SK-N-SH (cell line): ENCODE measurements around the gene SLC8A1. TPM values are rescaled to one million over a fixed set of nuclear protein-coding genes. Genes with fewer than 3 reads are reported as not detected.

ENCODE experiments used
- CTCF ChIA-PET: fragments of 300-600, 350-600 bp; formaldehyde crosslinking; extraction: SDS; loops from one replicate; lab custom pipeline; 2021; lab: Yijun Ruan, JAX
- POLR2A ChIA-PET: fragments of 350-600 bp; sonication (Branson Sonifier 250); formaldehyde crosslinking; extraction: SDS; loops from one replicate; lab custom pipeline; 2020; ENCODE audit warnings: antibody characterized with exemption, inconsistent platforms; lab: Yijun Ruan, JAX
- DNase-seq: peaks from one replicate; pipeline ENCODE4 v3.0.0; 2012
- H2AFZ ChIP-seq: fragments of 200-600 bp; sonication (generic); 2 replicates; pipeline ENCODE4 v1.8.1; 2016; ENCODE audit warnings: antibody characterized with exemption, mild to moderate bottlenecking, low read depth
- H3F3A ChIP-seq: fragments of 200-600 bp; sonication (generic); replicated peaks from 2 replicates; pipeline ENCODE3; 2016; ENCODE audit warnings: antibody characterized with exemption, mild to moderate bottlenecking; ENCODE audit not compliant: insufficient read depth
- H3K27ac ChIP-seq, 2 experiments: fragments of 200-500 bp in 1 of 2; fragments of 200-600 bp in 1 of 2; sonication (Bioruptor generic) in 1 of 2; sonication (generic), shearing (Covaris generic) in 1 of 2; 2 replicates each; pipeline versions ENCODE4 v1.5.1 to v1.6.1; 2014 to 2016; ENCODE audit warnings: low read depth in 2 of 2, inconsistent platforms in 1 of 2, low read length in 1 of 2, mild to moderate bottlenecking in 1 of 2, mixed read lengths in 1 of 2
- H3K27me3 ChIP-seq: fragments of 200-600 bp; sonication (generic), shearing (Covaris generic); 2 replicates; pipeline ENCODE4 v1.6.1; 2016; ENCODE audit warnings: mixed run types; ENCODE audit not compliant: insufficient read depth
- H3K36me3 ChIP-seq, 2 experiments: fragments of 200-500 bp in 1 of 2; fragments of 200-600 bp in 1 of 2; sonication (Bioruptor generic) in 1 of 2; sonication (generic) in 1 of 2; replicated peaks in 1 of 2; 2 replicates each; pipeline versions ENCODE3 to v1.5.1; 2014 to 2016; ENCODE audit warnings: low read length in 1 of 2, mild to moderate bottlenecking in 1 of 2; ENCODE audit not compliant: insufficient read depth in 2 of 2, control insufficient read depth in 1 of 2
- H3K4me1 ChIP-seq, 2 experiments: fragments of 200-500 bp in 1 of 2; fragments of 200-600 bp in 1 of 2; sonication (Bioruptor generic) in 1 of 2; sonication (generic), shearing (Covaris generic) in 1 of 2; 2 replicates each; pipeline versions ENCODE4 v1.5.1 to v1.6.1; 2014 to 2016; ENCODE audit warnings: low read depth in 1 of 2, low read length in 1 of 2, mixed run types in 1 of 2; ENCODE audit not compliant: insufficient read depth in 2 of 2, control insufficient read depth in 1 of 2
- H3K4me2 ChIP-seq: fragments of 200-600 bp; sonication (generic), shearing (Covaris generic); 2 replicates; pipeline ENCODE4 v1.6.1; 2017; ENCODE audit warnings: mixed run types
- H3K4me3 ChIP-seq, 2 experiments: fragments of 200-500 bp in 1 of 2; fragments of 200-600 bp in 1 of 2; sonication (Bioruptor generic) in 1 of 2; sonication (generic), shearing (Covaris generic) in 1 of 2; 2 replicates each; pipeline versions ENCODE4 v1.5.1 to v1.8.1; 2014 to 2016; ENCODE audit warnings: low read depth in 2 of 2, inconsistent platforms in 1 of 2, low read length in 1 of 2, mild to moderate bottlenecking in 1 of 2, mixed read lengths in 1 of 2, moderate library complexity in 1 of 2
- H3K79me2 ChIP-seq: fragments of 200-600 bp; sonication (generic); 2 replicates; pipeline ENCODE4 v1.8.1; 2017; ENCODE audit warnings: mild to moderate bottlenecking; ENCODE audit not compliant: insufficient read depth
- H3K9ac ChIP-seq: fragments of 200-600 bp; sonication (generic); 2 replicates; pipeline ENCODE4 v1.6.1; 2017; ENCODE audit warnings: mixed run types
- H3K9me2 ChIP-seq: fragments of 200-600 bp; sonication (generic); 2 replicates; pipeline ENCODE4 v1.6.1; 2017; ENCODE audit warnings: mixed run types
- H3K9me3 ChIP-seq: fragments of 200-600 bp; sonication (generic); 2 replicates; pipeline ENCODE4 v1.6.1; 2017; ENCODE audit warnings: mixed run types, mild to moderate bottlenecking, moderate library complexity
- H4K20me1 ChIP-seq: fragments of 200-600 bp; sonication (generic); 2 replicates; pipeline ENCODE4 v1.6.1; 2017; ENCODE audit warnings: mild to moderate bottlenecking, mixed run types; ENCODE audit not compliant: insufficient read depth
- CHD2 ChIP-seq: fragments of 150-350 bp; IDR thresholded peaks from 2 replicates; pipeline ENCODE4 v1.6.1; 2018; ENCODE audit warnings: low read length; ENCODE audit not compliant: partially characterized antibody
- ELF1 ChIP-seq: IDR thresholded peaks from 2 replicates; pipeline ENCODE4 v1.4.0; 2012
- EZH2phosphoT487 ChIP-seq: fragments of 200-600 bp; sonication (generic); IDR thresholded peaks from 2 replicates; pipeline ENCODE4 v1.6.1; 2017; ENCODE audit warnings: low read depth, mixed run types, mild to moderate bottlenecking, antibody characterized with exemption, moderate library complexity, borderline replicate concordance
- FOXJ3 ChIP-seq: sonication (generic); formaldehyde crosslinking; IDR thresholded peaks from 2 replicates; pipeline ENCODE4 v1.5.1; 2020; ENCODE audit warnings: mild to moderate bottlenecking, missing genetic modification reagents
- FOXM1 ChIP-seq: IDR thresholded peaks from 2 replicates; pipeline ENCODE4 v1.4.0; 2012; ENCODE audit warnings: low read depth, mild to moderate bottlenecking
- JUND ChIP-seq: IDR thresholded peaks from 2 replicates; pipeline ENCODE4 v1.4.0; 2012
- MXI1 ChIP-seq: IDR thresholded peaks from 2 replicates; pipeline ENCODE4 v1.6.1; 2012; ENCODE audit warnings: mild to moderate bottlenecking, low read depth, low read length, improper control_type of control experiment
- NRF1 ChIP-seq: IDR thresholded peaks from 2 replicates; pipeline ENCODE4 v1.6.1; 2012; ENCODE audit warnings: low read depth, mild to moderate bottlenecking, low read length
- RAD21 ChIP-seq: IDR thresholded peaks from 2 replicates; pipeline ENCODE4 v1.6.1; 2012; ENCODE audit warnings: mild to moderate bottlenecking, low read length
- RXRA ChIP-seq: IDR thresholded peaks from 2 replicates; pipeline ENCODE4 v1.4.0; 2012; ENCODE audit warnings: low read depth, mild to moderate bottlenecking, borderline replicate concordance
- SIN3A ChIP-seq: IDR thresholded peaks from 2 replicates; pipeline ENCODE4 v1.6.1; 2012; ENCODE audit warnings: low read depth, mild to moderate bottlenecking, low read length, moderate library complexity, borderline replicate concordance
- SMC3 ChIP-seq: IDR thresholded peaks from 2 replicates; pipeline ENCODE4 v1.6.1; 2012; ENCODE audit warnings: low read depth, low read length, improper control_type of control experiment
- TEAD4 ChIP-seq: IDR thresholded peaks from 2 replicates; pipeline ENCODE4 v1.4.0; 2012; ENCODE audit warnings: mild to moderate bottlenecking, borderline replicate concordance; ENCODE audit not compliant: insufficient read depth
- YY1 ChIP-seq: IDR thresholded peaks from 2 replicates; pipeline ENCODE4 v1.4.0; 2012; ENCODE audit warnings: low read depth, mild to moderate bottlenecking
- WGBS: methylation state at CpG from one replicate; pipeline ENCODE4 v1.1.6; 2017; ENCODE audit warnings: low lambda C conversion rate; 5-methylcytosine and 5-hydroxymethylcytosine counted together
- polyA plus RNA-seq, 3 experiments: library from polyadenylated mRNA; depleted of rRNA; stranded (reverse); fragments of >200 nt; gene quantifications; 2 replicates each; pipeline ENCODE4 v1.2.3, GENCODE V29; 2012
- TF ChIP-seq, protein P1 (sequence below): IDR thresholded peaks from 2 replicates; pipeline ENCODE4; 2012
- TF ChIP-seq, protein P2 (sequence below): IDR thresholded peaks from 2 replicates; pipeline ENCODE4 v1.4.0; 2012; ENCODE audit warnings: low read depth, borderline replicate concordance
- TF ChIP-seq, protein P3 (sequence below): IDR thresholded peaks from 2 replicates; pipeline ENCODE4 v1.6.1; 2012; ENCODE audit warnings: mild to moderate bottlenecking, low read depth, low read length, moderate library complexity
- TF ChIP-seq, protein P4 (sequence below): fragments of 200-600 bp; sonication (generic); IDR thresholded peaks from 2 replicates; pipeline ENCODE4 v1.6.1; 2017; ENCODE audit warnings: antibody characterized with exemption, mild to moderate bottlenecking, moderate library complexity
- TF ChIP-seq, protein P5 (sequence below): IDR thresholded peaks from 2 replicates; pipeline ENCODE4 v1.4.0; 2012; ENCODE audit warnings: low read depth

Gene SLC8A1
- polyA plus RNA-seq, 1 of the 3 experiments (the other 2 are of a cell fraction): 3.2 TPM

DNA sequence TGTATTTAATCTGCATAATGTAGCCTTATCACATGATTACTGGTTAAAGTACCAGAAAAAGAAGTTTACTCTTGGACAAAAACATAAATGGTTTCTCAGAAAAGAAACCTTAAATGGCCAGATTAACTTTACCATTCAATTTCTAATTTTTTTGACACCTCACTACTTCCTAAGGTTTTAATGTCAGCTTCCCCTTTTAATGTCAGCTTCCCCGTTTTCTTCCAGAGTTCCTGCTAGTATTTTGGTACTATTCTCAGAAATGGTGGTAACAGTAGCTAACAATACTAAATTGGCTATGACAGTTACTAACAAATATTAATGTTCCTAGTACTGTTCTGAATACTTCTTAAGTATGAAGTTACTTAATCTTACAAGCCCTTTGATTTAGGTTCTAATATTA lies 22.4 kb upstream of the SLC8A1 start:
- WGBS: 68% methylated on average over 1 of the region's 1 CpG
- no peaks in the 10 kb centered on the region for H3K36me3 ChIP-seq
- TF ChIP-seq, protein P1, sequence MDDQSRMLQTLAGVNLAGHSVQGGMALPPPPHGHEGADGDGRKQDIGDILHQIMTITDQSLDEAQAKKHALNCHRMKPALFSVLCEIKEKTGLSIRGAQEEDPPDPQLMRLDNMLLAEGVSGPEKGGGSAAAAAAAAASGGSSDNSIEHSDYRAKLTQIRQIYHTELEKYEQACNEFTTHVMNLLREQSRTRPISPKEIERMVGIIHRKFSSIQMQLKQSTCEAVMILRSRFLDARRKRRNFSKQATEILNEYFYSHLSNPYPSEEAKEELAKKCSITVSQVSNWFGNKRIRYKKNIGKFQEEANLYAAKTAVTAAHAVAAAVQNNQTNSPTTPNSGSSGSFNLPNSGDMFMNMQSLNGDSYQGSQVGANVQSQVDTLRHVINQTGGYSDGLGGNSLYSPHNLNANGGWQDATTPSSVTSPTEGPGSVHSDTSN: no peak
- TF ChIP-seq TEAD4: no peak
- no peak for TF ChIP-seq SIN3A
- TF ChIP-seq NRF1: no peak
- no peak for TF ChIP-seq JUND
- TF ChIP-seq CHD2: no peak
- TF ChIP-seq, all 33 proteins: peak for 0
- ChIA-PET POLR2A (no interaction called here), CTCF (interaction anchor here (1.7 kb wide), 1 partner anchor 9 kb away, joined by 5 read pairs; no protein-coding TSS in a partner anchor)
- H3K27ac ChIP-seq: no peak overlapping the region
- H3F3A ChIP-seq: no peaks in the 10 kb centered on the region
- H2AFZ ChIP-seq: no peak overlapping the region
- no peak overlapping the region for H3K4me3 ChIP-seq
- H3K27me3 ChIP-seq: no peaks in the 10 kb centered on the region
- no peaks in the 10 kb centered on the region for H3K4me1 ChIP-seq
- no peaks in the 10 kb centered on the region for H3K79me2 ChIP-seq
- no peaks in the 10 kb centered on the region for H4K20me1 ChIP-seq
- no peak overlapping the region for H3K9ac ChIP-seq
- DNase-seq: no peak
- H3K9me2 ChIP-seq: no peaks in the 10 kb centered on the region
- H3K9me3 ChIP-seq: no peaks in the 10 kb centered on the region
- H3K4me2 ChIP-seq: no peak overlapping the region

DNA sequence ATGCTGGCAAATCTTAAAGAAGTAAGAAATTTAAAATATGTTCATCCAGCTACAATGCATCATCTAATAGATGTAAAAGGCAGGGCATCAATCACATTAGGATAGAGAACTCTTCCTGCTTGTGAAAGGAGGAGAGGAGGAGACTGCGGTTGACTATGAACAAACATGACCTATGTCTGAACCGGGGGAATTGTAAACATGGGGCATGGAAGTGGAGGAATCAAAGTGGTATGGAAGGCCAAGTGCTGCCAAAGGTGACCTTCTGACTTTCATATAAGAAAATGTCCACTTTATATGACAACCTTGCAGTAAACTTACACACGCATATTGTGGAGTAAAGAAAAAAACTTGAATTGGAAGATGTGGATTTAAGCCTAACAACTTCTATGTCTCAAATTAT lies 20.0 kb upstream of the SLC8A1 start:
- no peaks in the 10 kb centered on the region for H3K4me1 ChIP-seq
- no peak overlapping the region for H3K27ac ChIP-seq
- ChIA-PET POLR2A (no interaction called here), CTCF (interaction anchor here (0.8 to 1.9 kb wide), 5 partner anchors 9 to 1227 kb away, joined by 3 to 7 read pairs (median 4); partner anchors contain the start of gene SLC8A1)
- H3K79me2 ChIP-seq: no peaks in the 10 kb centered on the region
- no peak for DNase-seq
- H3F3A ChIP-seq: no peaks in the 10 kb centered on the region
- no peak overlapping the region for H3K9ac ChIP-seq
- H3K9me3 ChIP-seq: no peaks in the 10 kb centered on the region
- 84% methylated on average over 3 of the region's 3 CpGs for WGBS
- H3K4me2 ChIP-seq: no peak overlapping the region
- H2AFZ ChIP-seq: no peak overlapping the region
- no peaks in the 10 kb centered on the region for H3K36me3 ChIP-seq
- H3K4me3 ChIP-seq: no peak overlapping the region
- H3K9me2 ChIP-seq: no peaks in the 10 kb centered on the region
- no peaks in the 10 kb centered on the region for H4K20me1 ChIP-seq
- H3K27me3 ChIP-seq: no peaks in the 10 kb centered on the region
- no peak for TF ChIP-seq MXI1
- TF ChIP-seq TEAD4: no peak
- TF ChIP-seq CHD2: no peak
- no peak for TF ChIP-seq ELF1
- TF ChIP-seq RAD21: no peak
- TF ChIP-seq, protein P2, sequence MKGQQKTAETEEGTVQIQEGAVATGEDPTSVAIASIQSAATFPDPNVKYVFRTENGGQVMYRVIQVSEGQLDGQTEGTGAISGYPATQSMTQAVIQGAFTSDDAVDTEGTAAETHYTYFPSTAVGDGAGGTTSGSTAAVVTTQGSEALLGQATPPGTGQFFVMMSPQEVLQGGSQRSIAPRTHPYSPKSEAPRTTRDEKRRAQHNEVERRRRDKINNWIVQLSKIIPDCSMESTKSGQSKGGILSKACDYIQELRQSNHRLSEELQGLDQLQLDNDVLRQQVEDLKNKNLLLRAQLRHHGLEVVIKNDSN: no peak
- TF ChIP-seq SMC3: no peak
- no peak for TF ChIP-seq FOXM1
- no peak for TF ChIP-seq EZH2phosphoT487
- TF ChIP-seq, protein P1: no peak
- TF ChIP-seq SIN3A: no peak
- TF ChIP-seq, protein P3, sequence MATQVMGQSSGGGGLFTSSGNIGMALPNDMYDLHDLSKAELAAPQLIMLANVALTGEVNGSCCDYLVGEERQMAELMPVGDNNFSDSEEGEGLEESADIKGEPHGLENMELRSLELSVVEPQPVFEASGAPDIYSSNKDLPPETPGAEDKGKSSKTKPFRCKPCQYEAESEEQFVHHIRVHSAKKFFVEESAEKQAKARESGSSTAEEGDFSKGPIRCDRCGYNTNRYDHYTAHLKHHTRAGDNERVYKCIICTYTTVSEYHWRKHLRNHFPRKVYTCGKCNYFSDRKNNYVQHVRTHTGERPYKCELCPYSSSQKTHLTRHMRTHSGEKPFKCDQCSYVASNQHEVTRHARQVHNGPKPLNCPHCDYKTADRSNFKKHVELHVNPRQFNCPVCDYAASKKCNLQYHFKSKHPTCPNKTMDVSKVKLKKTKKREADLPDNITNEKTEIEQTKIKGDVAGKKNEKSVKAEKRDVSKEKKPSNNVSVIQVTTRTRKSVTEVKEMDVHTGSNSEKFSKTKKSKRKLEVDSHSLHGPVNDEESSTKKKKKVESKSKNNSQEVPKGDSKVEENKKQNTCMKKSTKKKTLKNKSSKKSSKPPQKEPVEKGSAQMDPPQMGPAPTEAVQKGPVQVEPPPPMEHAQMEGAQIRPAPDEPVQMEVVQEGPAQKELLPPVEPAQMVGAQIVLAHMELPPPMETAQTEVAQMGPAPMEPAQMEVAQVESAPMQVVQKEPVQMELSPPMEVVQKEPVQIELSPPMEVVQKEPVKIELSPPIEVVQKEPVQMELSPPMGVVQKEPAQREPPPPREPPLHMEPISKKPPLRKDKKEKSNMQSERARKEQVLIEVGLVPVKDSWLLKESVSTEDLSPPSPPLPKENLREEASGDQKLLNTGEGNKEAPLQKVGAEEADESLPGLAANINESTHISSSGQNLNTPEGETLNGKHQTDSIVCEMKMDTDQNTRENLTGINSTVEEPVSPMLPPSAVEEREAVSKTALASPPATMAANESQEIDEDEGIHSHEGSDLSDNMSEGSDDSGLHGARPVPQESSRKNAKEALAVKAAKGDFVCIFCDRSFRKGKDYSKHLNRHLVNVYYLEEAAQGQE: no peak
- TF ChIP-seq, protein P4, sequence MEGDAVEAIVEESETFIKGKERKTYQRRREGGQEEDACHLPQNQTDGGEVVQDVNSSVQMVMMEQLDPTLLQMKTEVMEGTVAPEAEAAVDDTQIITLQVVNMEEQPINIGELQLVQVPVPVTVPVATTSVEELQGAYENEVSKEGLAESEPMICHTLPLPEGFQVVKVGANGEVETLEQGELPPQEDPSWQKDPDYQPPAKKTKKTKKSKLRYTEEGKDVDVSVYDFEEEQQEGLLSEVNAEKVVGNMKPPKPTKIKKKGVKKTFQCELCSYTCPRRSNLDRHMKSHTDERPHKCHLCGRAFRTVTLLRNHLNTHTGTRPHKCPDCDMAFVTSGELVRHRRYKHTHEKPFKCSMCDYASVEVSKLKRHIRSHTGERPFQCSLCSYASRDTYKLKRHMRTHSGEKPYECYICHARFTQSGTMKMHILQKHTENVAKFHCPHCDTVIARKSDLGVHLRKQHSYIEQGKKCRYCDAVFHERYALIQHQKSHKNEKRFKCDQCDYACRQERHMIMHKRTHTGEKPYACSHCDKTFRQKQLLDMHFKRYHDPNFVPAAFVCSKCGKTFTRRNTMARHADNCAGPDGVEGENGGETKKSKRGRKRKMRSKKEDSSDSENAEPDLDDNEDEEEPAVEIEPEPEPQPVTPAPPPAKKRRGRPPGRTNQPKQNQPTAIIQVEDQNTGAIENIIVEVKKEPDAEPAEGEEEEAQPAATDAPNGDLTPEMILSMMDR: no peak
- TF ChIP-seq RXRA: no peak
- no peak for TF ChIP-seq YY1
- TF ChIP-seq, protein P5, sequence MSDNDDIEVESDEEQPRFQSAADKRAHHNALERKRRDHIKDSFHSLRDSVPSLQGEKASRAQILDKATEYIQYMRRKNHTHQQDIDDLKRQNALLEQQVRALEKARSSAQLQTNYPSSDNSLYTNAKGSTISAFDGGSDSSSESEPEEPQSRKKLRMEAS: no peak
- no peak for TF ChIP-seq FOXJ3
